ENCODE data around the gene GBX2. TPM values are rescaled to one million over a fixed set of nuclear protein-coding genes. Genes with fewer than 3 reads are reported as not detected.

Gene GBX2
- not detected in 2 replicates for total RNA-seq

GRCh38 chr2:236168110-236169080 is at the start of gene GBX2:
GBX2 (minus strand) TSS chr2:236168386; CDS start chr2:236167971, 415 bp downstream.

Small RNAs within 50 kb of the gene (small RNA-seq; reads per million reads assigned to genes)
- not detected for gene RF00019
- not detected for gene RNU1-31P

Other genes starting within 250 kb of the GBX2 start
- gene ASB18, start 96.0 kb upstream of the GBX2 start, total RNA-seq: not detected in 2 replicates

Data from hair follicle dermal papilla cell (primary cell).